GM21447 (cell line): ENCODE data around the gene REN.

Experiments used
- ATAC-seq: cut with Tn5 transposase; IDR thresholded peaks from one replicate; pipeline ENCODE4 v1.9.1; 2021; ENCODE audit not compliant: unreplicated experiment

The REN gene

DNA sequence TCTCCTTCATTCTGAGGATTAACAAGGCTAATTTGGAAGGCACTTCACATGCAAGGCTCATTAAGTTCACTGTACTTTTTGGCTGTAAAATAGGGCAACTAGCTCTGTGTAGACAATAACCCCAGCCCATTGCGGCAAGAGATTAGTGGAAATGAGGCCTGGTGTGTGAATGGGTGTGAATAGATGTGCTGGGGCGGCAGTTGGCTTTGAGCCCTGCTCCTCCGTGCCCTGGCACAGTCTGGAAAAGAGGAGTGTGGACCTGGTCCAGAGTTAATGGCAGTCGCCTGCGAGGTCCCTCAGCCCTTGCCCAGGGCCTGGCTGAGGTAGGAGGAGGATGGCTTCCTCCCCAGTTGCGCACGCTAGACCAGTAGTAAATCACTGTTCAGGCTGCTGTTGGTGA, 25.3 kb upstream of the REN start:
- ATAC-seq, result no peak

DNA sequence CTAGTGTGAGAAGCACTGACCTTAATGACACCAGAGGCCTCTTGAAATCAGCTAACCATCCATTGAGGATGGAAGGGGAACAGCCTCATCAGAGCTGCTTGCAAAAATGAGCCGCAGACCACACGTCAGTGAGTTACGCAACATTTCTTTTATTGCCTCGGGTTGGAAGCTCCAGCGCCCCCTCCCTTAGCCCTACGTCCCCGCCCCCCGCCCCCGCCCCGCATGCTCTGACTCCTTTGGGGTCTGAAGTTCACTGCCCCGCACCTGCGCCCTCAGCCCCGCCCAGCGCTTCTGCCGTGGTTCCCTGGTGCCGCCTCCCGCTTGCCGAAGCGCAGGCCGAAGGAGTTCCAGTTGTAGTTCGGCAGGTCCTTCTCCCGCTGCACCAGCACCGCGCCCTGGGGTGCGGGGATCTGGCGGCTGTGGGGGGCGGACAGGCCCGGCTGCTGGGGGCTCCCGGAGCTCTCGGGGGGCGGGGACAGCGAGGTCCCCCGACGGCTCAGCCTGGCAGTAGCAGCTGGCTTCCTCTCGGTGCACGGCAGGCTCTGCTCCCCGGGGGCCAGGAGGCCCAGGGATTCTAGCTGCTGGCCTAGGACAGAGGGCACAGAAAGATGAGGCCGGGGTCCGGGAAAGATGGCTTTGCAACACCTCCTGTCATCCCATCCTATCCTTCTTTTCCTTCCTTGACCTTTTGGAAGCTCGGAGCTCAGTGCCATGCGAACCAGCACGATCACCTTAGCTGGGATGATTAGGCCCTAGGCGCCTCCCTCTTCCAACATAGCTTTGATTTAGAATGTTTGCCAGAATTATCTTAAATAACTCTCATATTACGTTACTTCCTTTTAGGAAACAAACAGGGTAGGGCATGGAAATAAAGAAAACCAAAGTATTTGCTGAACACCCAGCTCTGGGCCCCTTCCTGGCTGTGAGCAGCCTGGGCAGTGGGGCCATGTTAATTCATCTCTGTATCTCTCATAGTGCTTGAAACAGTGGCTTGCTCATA, 24.4 kb upstream of the REN start:
- ATAC-seq, result no peak

DNA sequence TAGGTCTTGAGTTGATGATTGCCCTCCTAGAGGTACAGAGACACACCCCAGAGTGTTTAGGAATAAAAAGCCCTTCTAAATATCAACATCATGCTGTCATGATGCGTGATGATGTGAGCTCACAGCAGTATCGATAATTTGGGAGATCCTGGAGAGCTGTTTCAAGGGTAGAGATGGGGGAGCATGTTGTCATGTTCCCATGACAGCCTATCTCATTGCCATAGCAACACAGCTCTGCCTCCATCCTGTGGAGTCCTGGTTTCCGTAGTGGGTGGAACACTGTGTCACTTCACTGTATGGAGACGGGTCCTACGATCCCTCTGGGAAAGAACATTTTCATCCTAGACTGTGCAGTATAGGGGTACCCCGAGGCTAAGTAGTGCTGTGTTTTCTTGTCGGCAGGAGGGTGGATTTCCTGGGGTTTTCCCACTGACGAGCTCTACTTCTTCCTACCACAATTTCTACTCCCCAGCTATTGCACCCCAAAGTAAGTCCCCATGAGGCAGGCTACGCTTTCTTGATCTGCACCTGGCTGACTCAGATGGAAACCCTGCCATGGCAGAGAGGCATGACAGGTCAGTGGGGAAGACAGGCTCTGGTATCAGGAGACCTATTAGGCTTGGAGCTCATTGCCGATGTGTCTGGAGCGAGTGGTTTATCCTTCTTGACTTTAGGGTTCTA, 23.0 kb upstream of the REN start:
- ATAC-seq, result no peak

DNA sequence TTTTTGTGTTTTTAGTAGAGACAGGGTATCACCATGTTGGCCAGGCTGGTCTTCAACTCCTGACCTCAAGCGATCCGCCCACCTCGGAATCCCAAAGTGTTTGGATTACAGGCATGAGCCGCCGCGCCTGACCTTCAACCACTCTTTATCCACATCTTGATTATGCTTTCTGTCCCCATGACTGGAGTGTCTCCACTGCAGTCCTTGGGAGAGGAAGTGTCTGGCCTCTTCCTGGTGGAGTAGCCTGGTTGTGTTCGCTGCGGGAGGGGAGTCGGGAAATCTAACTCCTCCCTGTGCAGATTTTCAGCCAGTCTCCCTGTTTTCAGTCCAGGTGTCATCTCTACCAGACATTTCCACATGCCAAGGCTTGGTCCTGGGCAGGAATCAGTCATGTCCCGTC, 20.5 kb upstream of the REN start:
- ATAC-seq, result no peak

DNA sequence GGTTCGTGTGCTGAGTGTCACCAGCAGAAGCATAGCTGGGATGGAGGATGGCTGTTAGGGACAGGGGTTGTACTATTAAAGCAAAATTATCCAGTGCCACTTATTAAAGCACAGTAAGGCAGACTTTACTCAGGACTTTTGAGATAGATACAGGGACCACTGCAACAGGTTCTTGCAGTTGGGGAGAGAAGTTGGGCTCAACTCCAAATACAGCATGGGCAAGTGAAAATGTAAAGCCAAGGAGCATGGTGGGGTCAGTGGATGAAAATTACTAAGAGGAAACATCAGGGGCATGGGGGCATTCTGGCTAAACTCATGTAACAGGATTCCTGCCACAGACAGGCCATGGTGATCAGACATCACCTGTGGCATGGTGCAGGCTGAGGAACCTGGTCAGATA, 15.0 kb upstream of the REN start:
- ATAC-seq, result no peak

DNA sequence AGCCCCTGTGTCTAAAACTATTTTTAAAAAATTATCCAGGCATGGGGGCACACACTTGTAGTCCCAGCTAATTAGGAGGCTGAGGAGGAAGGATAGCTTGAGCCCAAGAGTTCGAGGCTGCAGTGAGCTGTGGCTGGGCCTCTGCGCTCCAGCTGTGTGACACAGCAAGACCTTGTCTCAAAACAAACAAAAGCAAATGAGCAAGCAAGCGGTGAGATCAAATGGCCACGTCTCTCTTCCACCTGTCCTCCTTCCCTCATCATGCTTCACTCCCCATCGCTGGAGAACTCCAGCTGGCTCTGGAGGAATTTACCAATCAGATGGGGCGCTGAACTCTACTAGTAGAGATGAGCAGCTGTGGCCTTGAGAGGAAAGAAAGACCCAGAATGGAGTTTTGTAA, 14.0 kb upstream of the REN start:
- ATAC-seq, result no peak

DNA sequence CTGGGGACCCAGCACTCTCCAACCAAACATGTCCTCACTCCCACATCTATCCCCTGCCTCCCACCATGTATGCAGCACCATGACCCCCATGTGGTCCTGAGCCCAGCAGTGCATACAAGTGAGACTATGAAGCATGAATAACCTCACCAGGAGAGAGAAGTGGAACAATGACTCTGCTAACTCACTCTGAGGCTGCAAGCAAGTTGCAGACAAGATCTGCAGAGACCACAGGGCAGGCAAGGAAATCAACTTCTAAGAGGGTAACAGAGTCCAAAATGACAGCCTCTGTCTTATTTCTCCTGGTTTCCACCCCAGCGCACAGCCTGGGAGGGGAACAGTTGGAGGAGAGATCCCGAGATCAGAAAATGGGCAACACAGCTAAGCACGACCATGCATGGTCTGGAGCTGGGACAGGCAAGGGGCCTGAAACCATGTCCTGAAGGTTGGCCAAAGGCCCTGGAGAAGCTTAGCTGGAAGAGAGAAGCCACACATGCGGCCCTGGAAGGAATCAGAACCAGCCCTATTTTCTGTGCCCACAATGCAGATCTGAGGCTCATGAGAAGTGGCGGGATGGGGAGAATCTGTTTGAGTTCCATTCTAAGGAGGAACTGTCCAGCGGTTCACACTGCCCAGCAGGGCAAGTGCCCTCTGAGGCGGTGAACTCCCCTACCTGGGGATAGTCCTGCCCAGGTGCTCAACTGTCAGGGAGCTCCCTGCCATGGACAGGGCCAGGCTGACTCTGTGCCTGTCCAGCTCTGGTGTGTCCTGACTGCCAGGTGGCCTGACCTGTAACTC, 12.5 kb upstream of the REN start:
- no peak for ATAC-seq

DNA sequence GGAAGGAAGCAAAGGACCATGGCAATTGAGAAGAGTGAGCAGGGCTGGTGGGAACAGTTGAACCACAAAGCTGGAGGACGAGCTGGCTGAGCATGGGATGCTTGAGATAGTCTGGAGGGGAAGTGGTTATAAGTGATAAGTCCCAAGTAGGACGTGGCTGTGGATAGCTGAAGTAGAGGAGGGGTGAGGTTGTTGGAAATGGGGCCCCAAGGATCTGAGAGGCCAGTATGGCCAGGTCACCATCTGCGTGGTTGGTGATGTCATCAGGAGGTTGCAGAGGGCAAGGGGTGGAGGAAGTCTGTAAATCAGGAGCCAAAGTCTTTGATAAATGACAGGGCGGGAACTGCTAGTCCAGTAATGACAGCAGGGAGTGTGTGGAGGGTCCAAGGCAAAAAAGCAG, 11.0 kb upstream of the REN start:
- ATAC-seq, result no peak

DNA sequence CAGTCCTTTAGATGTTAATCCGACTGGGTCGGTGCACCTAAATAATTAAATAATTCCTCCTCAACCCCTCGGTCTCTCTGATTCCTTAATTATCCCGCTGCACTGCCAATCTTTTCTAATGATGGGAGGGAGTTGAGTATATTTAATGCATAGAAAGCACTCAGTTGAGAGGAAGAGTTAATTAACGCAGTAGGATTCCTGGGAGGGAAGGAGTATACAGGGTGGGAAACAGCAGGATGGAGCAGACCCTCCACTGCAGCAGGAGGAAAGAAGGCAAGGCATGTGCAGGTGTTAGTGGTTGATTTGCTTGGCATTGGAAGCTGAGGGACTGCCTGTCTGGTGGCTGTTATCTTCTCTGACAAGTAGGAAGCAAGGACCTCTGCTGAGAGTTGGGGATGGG, 9.9 kb upstream of the REN start:
- no peak for ATAC-seq

DNA sequence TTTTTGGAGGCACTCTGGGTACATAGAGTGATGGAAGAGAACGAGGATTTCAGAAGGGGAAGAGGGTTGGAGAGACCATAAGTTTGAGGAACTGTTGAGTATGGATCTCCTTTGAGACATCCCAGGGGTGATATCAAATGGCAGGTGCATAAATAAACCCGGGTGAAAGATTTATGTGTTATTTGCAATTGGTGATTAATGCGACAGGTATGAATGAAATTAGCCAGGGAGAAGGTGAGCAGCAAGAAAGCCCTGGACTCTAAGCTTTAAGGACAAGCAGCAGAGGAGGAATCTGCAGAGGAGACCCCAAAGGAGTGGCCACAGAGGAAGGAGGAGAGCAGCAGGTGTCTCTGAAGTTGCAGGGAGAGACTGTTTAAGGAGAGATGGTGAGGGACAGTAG, 8.8 kb upstream of the REN start:
- ATAC-seq, result no peak

DNA sequence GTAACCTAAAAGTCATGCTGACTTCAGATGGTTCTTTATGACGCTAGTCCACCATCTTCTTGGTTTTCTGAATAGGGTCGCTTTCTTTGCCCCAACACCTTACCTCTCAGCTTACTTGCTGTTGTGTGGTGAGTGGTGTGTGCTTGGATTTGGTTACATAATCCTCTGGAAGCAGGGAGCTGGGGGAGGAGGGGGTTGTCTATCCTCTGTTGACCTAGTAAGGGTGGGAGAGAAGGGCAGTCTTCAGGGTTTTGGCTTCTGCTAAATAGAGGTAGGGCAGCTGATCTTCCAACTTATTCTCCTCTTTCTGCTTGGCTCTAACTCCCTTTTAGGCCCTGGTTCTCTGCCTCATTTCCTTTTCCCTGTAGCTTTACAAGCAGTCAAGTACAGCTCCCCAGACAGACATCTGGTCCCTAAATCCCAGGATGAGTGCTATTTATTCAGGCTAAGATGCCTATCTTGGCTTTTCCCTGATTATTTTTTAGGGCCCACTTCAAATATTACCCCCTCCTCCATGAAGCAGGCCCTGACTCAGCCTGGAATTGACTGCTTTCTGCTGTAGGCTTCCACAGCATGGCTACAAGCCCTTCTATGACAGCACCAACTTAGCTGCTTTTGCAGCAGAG, 6.4 kb upstream of the REN start:
- ATAC-seq, result no peak

DNA sequence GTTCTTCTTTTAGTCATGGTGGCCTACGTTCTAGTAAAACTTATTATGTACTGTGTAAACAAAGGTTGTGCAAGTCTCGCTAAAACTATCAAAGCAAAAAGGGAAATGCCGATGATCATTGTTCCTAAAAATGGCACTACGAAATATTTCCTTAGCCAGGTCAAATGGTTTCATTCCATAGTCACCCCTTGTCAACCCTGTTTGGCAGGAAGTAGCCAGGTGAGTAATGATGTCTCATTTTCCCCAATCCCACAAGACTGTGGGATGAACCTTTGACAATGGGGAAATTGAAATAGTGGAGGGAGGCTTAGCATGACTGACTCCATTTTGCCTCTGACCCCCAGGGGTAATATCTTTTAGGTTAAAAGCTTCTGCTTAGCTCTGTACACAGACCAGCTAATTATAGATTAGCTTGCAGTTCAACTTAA, 5.6 kb upstream of the REN start:
- no peak for ATAC-seq

DNA sequence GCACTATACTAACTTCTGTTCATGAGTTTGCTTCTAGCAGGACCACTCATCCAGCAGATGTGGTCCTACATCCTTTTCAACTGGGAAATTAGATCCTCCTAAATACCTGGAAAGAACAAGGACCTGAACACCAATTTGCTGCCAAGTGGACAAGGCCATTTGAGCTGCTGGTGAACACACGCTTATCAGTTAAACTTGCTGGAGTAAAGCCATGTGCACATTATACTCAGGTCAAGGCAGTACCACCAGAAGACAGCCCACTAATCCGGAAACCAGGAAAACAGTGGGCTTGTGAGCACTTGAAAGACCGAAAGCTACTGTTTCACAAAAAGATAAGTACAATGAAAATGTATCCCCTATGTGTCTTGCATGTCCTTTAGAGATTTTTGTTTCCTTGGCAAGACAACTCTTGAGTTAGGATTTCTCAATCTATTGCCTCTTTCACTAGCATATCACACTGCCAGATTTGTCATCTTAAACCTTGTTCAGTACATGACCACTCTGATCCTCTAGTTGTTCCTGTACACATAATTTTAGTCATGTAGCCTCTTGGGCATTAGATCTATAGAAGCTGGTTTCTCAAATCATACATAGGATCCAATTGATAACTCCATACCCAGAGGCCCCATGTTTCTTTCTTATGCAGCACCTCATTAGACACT, 4.5 kb upstream of the REN start:
- no peak for ATAC-seq

DNA sequence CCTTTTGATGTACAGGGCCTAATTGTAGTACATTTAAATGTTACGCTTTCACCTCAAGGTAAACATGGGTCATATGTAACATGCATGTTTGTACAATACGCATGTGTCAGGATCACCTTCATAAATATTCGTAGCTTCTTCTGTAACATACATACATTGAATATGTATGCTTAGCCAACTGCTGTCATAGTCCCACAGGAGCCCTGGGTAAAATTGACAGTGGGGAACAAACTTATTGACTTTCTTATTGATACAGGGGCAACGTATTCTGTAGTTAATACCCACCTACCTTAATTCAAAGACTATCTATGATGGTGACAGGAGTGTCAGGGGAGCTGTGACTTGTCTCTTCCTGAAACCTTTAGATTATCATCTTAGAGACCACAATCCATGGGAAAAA, 3.7 kb upstream of the REN start:
- no peak for ATAC-seq

DNA sequence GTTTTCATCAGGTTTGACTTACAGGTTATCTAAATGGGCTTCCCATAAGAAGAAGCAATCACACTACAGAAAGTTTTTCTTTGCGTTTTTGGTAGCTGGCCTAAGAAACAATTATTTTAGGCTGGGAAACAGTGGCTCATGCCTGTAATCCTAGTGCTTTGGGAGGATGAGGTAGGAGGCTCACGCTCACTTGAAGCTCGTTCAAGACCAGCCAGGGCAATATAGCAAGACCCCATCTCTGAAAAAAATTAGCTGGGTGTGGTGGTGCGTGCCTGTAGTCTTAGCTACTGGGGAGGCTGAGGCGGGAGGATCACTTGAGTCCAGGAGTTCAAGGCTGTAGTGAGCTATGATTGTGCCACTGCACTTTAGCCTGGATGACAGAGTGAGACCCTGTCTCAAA, 1.6 kb upstream of the REN start:
- no peak for ATAC-seq

DNA sequence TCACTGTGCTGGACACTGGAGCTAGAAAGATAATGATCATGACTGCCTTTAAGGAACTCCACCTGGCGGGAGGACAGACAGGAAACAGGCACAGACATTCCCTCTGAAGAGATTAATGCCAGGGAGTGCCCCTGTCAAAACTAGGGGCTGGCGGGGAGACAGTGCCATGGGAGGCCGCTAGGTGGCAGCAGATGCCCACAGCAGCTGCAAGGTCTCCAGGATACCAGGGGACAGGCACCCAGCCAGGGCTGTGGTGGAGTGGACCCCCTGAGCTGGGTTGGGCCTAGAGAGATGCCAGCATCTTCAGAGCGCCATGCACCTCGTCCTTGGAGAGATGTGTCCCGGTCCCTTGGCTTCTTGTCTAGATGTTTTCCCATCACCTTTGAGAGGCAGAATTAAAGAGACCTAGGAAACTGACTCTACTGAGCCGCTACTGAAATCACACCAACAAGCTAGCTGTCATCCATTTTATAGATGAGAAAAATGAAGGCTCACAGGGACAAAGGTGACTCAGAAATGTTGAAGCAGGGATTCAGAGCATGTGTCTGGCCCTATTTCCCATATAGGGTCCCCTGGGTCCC, 3.6 kb downstream of the REN start:
- no peak for ATAC-seq

DNA sequence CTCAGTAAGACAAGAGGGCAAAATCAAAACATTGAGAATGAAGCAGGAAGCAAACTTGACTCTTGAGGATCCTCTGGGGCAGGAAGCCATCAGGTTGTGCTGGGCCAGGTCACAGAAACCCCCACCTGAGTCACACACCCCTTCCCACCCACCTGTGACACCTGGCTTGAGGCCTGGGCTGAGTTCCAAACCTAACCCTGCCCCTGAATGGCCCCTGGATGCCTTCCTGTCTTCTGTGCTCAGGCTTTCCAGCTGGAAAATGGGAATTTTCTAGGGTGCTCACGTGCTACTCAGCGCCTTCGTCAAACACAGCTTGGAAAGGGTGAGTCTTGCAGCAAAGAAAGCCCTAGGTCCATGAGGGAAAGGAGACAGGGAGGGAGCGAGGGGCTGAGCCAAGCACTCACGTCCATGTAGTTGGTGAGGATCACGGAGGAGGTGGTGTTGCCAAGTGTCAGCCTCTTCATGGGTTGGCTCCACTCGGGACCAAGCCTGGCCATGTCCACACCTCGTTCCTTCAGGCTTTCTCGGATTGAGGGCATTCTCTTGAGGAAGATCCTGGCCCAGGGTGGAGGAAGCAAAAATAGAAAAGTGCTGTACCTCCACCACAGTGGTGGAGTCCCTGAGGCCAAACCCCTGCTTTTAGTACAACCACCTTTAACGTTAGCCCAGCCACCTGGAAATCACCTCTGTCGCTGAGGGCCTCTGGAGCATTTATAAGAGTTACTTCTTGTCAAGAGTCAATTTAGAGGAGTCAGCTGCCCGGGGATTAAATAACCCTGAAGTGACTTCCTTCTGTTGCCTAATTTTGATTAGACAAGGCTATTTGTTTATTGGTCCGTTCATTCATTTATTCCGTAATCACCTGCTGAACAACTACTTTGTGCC, 4.3 kb downstream of the REN start:
- no peak for ATAC-seq

DNA sequence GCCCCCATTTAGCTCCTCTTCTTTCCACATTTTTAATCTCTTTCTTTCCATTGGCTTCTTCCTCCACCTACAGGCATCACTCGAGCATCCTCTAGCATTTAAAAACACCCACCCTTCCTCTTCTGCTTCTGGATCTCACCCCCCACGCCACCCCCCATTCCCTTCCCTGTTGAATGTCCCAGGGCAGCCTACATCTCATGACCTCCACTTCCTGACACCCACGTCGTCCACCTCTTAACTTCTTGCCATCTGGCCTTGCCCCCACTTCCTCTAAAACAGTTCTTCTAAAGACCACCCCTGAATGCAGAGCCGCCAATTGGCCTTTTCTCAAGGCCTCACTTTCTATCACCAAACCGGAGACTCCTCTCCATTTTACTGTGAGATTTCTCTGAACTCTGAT, 8.2 kb downstream of the REN start:
- ATAC-seq, result no peak

DNA sequence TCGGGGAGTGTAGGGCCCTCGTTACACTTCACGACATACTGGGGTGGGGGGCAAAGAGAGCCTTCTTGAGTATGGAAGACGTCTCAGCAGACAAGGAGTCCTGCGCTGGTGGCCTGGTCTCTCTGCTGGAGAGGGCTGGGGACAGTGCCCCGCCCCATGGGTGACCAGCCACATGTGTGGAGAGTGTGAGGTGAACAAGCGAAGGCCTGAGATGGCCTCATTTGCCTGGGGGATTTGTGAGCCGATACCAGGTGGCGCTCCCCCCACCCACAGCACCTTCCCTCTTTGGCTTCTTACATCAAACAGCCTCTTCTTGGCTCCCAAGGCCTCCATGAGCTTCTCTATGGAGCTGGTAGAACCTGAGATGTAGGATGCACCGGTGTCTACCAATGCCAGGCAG, 10.3 kb downstream of the REN start:
- ATAC-seq, result no peak
